ENCODE measurements around the gene AGBL4. TPM values are rescaled to one million over a fixed set of nuclear protein-coding genes. Genes with fewer than 3 reads are reported as not detected.
"Not testable (repeated sequence)": the region's sequence is repeated elsewhere in the genome, so short reads cannot be mapped to it uniquely, and the experiment has no call there.

The AGBL4 gene
- total RNA-seq, 6 experiments from 2014 or later = not detected

GRCh38 chr1:49817681-49818080, 206.1 kb downstream of the AGBL4 start:
- Mint-ChIP-seq H3K4me3 (no peak overlapping the region), H3K27ac (no peak overlapping the region), H3K36me3 (ENCODE audit: low read depth) (no peaks in the 10 kb centered on the region), H3K9me3 (peaks cover 42% of the 10 kb centered on the region), H3K27me3 (ENCODE audit: insufficient read depth) (no peaks in the 10 kb centered on the region), H3K4me1 (ENCODE audit: low read depth) (no peaks in the 10 kb centered on the region)
- no peak for DNase-seq
- TF ChIP-seq CTCF (IDR thresholded peaks at IDR 0.05) = no peak

DNA sequence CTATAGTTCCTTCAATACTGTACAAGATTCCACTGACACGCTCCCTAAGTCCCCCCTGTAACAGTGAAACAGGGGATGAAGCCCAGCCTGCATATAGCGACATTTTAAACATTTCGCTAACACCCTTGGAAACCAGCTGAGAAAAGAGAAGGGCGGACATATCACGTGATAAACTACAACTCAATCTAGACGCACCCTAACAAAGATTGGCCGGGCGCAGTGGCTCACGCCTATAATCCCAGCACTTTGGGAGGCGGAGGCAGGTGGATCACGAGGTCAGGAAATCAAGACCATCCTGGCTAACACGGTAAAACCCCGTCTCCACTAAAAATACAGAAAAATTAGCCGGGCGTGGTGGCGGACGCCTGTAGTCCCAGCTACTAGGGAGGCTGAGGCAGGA, 236.7 kb downstream of the AGBL4 start:
- H3K36me3 Mint-ChIP-seq (ENCODE audit: low read depth); DNase-seq; H3K4me1 Mint-ChIP-seq (ENCODE audit: low read depth); H3K27me3 Mint-ChIP-seq (ENCODE audit: insufficient read depth); H3K27ac Mint-ChIP-seq; H3K4me3 Mint-ChIP-seq: not testable (repeated sequence)
- peaks cover 28% of the 10 kb centered on the region for H3K9me3 Mint-ChIP-seq

- no peaks in the 10 kb centered on the region for H3K4me1 Mint-ChIP-seq (ENCODE audit: low read depth)
- peaks cover 74% of the 10 kb centered on the region for H3K9me3 Mint-ChIP-seq
- H3K27ac Mint-ChIP-seq = no peak overlapping the region
- no peak for TF ChIP-seq CTCF (IDR thresholded peaks at IDR 0.05)
- no peaks in the 10 kb centered on the region; the same call in 1 of the 2 replicates for H3K36me3 Mint-ChIP-seq (ENCODE audit: low read depth)
- no peak overlapping the region for H3K4me3 Mint-ChIP-seq
- H3K27me3 Mint-ChIP-seq (ENCODE audit: insufficient read depth) = no peaks in the 10 kb centered on the region
- no peak for DNase-seq
These were observed 258.7 kb downstream of the AGBL4 start for GRCh38 chr1:49765034-49765433.

DNA sequence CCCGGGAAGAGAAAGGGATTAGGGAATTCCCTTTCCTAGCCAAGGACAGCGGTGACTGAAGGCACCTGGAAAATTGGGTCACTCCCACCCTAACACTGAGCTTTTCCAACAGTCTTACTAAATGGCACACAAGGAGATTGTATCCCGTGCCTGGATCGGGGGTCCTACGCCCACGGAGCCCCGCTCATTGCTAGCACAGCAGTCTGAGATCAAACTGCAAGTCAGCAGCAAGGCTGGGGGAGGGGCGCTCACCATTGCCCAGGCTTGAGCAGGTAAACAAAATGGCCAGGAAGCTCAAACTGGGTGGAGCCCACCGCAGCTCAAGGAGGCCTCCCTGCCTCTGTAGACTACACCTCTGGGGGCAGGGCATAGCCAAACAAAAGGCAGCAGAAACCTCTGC, 285.6 kb downstream of the AGBL4 start:
- not testable (repeated sequence) for H3K4me1 Mint-ChIP-seq (ENCODE audit: low read depth); H3K36me3 Mint-ChIP-seq (ENCODE audit: low read depth); H3K27me3 Mint-ChIP-seq (ENCODE audit: insufficient read depth); DNase-seq; H3K4me3 Mint-ChIP-seq; H3K27ac Mint-ChIP-seq
- peaks cover 54% of the 10 kb centered on the region for H3K9me3 Mint-ChIP-seq

GRCh38 chr1:49728377-49728776, 295.4 kb downstream of the AGBL4 start:
- DNase-seq = no peak
- Mint-ChIP-seq H3K4me3 (no peak overlapping the region), H3K36me3 (ENCODE audit: low read depth) (no peaks in the 10 kb centered on the region; the same call in 1 of the 2 replicates), H3K4me1 (ENCODE audit: low read depth) (no peaks in the 10 kb centered on the region), H3K27ac (no peak overlapping the region), H3K27me3 (ENCODE audit: insufficient read depth) (no peaks in the 10 kb centered on the region), H3K9me3 (peaks cover 27% of the 10 kb centered on the region)
- no peak for TF ChIP-seq CTCF (IDR thresholded peaks at IDR 0.05)

GRCh38 chr1:49723662-49724061, 300.1 kb downstream of the AGBL4 start:
- H3K9me3 Mint-ChIP-seq = peaks cover 28% of the 10 kb centered on the region
- H3K27ac Mint-ChIP-seq = no peak overlapping the region
- H3K27me3 Mint-ChIP-seq (ENCODE audit: insufficient read depth) = no peaks in the 10 kb centered on the region
- no peaks in the 10 kb centered on the region for H3K4me1 Mint-ChIP-seq (ENCODE audit: low read depth)
- H3K4me3 Mint-ChIP-seq = no peak overlapping the region
- no peak for DNase-seq
- no peak for TF ChIP-seq CTCF (IDR thresholded peaks at IDR 0.05)
- H3K36me3 Mint-ChIP-seq (ENCODE audit: low read depth) = no peaks in the 10 kb centered on the region; the same call in 1 of the 2 replicates

DNA sequence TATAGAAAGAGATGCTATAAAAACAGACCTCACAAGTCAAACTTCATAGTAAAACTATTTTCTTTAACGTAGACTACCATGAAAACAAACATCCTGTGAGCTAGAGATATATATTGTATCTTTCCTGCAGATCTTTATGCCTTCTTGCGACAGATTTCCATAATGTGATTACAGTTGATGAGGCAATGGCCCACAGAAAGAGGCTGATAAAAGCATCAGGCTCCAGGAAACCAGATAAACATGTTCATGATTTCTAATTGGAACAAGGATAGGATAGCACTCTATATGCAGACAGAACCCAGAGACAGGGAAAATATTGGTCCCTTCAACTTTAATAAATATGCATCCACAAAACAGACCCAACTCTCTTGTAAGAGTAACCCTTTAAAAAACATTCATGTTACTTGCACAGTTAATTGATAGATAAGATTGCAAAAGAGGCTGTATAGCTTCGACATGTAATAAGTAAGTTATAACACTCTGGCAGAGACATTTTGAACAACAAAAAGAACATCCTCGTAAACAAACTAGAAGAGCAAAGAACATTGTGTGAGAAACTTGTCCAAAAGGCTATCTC, 329.4 kb downstream of the AGBL4 start:
- Mint-ChIP-seq H3K27ac (no peak overlapping the region), H3K36me3 (ENCODE audit: low read depth) (no peaks in the 10 kb centered on the region), H3K27me3 (ENCODE audit: insufficient read depth) (no peaks in the 10 kb centered on the region; the same call in 1 of the 2 replicates), H3K4me3 (no peak overlapping the region), H3K9me3 (peaks cover 25% of the 10 kb centered on the region), H3K4me1 (ENCODE audit: low read depth) (no peaks in the 10 kb centered on the region)
- no peak for DNase-seq
- no peak for TF ChIP-seq CTCF (IDR thresholded peaks at IDR 0.05)
